Measurements from ENCODE around the gene SEMA6D. TPM values are rescaled to one million over a fixed set of nuclear protein-coding genes. Genes with fewer than 3 reads are reported as not detected.

The SEMA6D gene
- total and polyA plus RNA-seq, 10 of the 15 experiments (the other 5 are each of a cell fraction or from before 2014, with no cell fraction given) = 0.01 to 0.52 (median 0.09) TPM; not detected in 6

DNA sequence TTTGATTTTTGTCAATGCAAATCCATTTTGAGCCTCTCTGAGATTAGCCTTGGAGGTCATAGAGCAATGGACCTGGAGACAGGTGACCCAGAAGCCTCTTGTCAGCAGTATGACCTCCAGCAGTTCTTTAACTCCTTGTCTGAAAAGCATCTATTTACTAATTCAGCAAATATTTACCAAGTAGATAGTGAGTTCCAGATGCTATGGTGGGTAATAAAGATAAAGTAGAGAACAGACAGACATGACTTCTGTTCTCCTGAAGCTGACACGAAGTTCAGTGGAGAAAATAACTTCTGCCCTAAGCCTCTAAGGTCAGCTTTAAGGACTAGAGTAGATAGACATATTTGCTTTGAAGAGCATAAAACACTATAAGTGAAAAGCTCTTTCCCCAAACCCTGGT, 26.6 kb downstream of the SEMA6D start:
- BruUV-seq (replicated peaks) = no TSS peak
- ATAC-seq = no peak
- Histone ChIP-seq H3K4me1 (ENCODE audit: control insufficient read depth, insufficient read depth, low read length) (no peaks in the 10 kb centered on the region), H3K9me3 (replicated peaks; ENCODE audit: control insufficient read depth, insufficient read depth, low read length) (no peaks in the 10 kb centered on the region), H3K4me3 (no peak overlapping the region), H3K4me2 (ENCODE audit: control insufficient read depth, insufficient read depth) (no peak overlapping the region), H3K9ac (ENCODE audit: control insufficient read depth, insufficient read depth, low read length) (no peak overlapping the region), H3K27me3 (replicated peaks in 1 of 2; ENCODE audit: control insufficient read depth in 2 of 2, insufficient read depth in 2 of 2, low read length in 1 of 2) (no peaks in the 10 kb centered on the region), H3K36me3 (ENCODE audit: control insufficient read depth in 2 of 2, insufficient read depth in 2 of 2, low read length in 1 of 2) (no peaks in the 10 kb centered on the region), H3K27ac (ENCODE audit: control insufficient read depth, insufficient read depth) (no peak overlapping the region), H3K79me2 (ENCODE audit: control insufficient read depth, insufficient read depth, low read length) (no peaks in the 10 kb centered on the region), H2AFZ (ENCODE audit: control insufficient read depth, low read depth, low read length) (no peak overlapping the region), H4K20me1 (ENCODE audit: control insufficient read depth, insufficient read depth) (no peaks in the 10 kb centered on the region)
- CTCF ChIA-PET = no interaction called here
- SMC1A ChIA-PET (ENCODE audit: uncharacterized antibody, unreplicated experiment) = no interaction called here
- intact Hi-C loops (cut with micrococcal nuclease; ENCODE audit: unreplicated experiment) = no loop called here
- 0% methylated on average over 1 of the region's 1 CpG for WGBS (ENCODE audit: insufficient coverage, insufficient replicate concordance, low lambda C conversion rate, missing lambda C conversion rate)
- FAIRE-seq = no peak
- RAD21 ChIA-PET (ENCODE audit: unreplicated experiment) = no interaction called here
- TF ChIP-seq, protein P1, sequence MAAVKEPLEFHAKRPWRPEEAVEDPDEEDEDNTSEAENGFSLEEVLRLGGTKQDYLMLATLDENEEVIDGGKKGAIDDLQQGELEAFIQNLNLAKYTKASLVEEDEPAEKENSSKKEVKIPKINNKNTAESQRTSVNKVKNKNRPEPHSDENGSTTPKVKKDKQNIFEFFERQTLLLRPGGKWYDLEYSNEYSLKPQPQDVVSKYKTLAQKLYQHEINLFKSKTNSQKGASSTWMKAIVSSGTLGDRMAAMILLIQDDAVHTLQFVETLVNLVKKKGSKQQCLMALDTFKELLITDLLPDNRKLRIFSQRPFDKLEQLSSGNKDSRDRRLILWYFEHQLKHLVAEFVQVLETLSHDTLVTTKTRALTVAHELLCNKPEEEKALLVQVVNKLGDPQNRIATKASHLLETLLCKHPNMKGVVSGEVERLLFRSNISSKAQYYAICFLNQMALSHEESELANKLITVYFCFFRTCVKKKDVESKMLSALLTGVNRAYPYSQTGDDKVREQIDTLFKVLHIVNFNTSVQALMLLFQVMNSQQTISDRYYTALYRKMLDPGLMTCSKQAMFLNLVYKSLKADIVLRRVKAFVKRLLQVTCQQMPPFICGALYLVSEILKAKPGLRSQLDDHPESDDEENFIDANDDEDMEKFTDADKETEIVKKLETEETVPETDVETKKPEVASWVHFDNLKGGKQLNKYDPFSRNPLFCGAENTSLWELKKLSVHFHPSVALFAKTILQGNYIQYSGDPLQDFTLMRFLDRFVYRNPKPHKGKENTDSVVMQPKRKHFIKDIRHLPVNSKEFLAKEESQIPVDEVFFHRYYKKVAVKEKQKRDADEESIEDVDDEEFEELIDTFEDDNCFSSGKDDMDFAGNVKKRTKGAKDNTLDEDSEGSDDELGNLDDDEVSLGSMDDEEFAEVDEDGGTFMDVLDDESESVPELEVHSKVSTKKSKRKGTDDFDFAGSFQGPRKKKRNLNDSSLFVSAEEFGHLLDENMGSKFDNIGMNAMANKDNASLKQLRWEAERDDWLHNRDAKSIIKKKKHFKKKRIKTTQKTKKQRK (IDR thresholded peaks at IDR 0.05; ENCODE audit: low read depth, low read length) = no peak
- TF ChIP-seq LARP7 (IDR thresholded peaks at IDR 0.05) = no peak
- no peak for TF ChIP-seq ATF7 (IDR thresholded peaks at IDR 0.05; ENCODE audit: low read depth)
- no peak for TF ChIP-seq CBX3 (IDR thresholded peaks at IDR 0.05; ENCODE audit: borderline replicate concordance, low read depth)
- no peak for TF ChIP-seq SREBF2 (IDR thresholded peaks at IDR 0.05; ENCODE audit: low read length)
- no peak for TF ChIP-seq ZSCAN29 (IDR thresholded peaks at IDR 0.05)
- TF ChIP-seq RAD21 (IDR thresholded peaks at IDR 0.05; ENCODE audit: insufficient read depth, low read depth, low read length) = no peak
- TF ChIP-seq MTA3 (IDR thresholded peaks at IDR 0.05; ENCODE audit: borderline replicate concordance, low read length) = no peak
- no peak for TF ChIP-seq HDGF (IDR thresholded peaks at IDR 0.05)
- TF ChIP-seq TBL1XR1 (IDR thresholded peaks at IDR 0.05; ENCODE audit: low read depth, low read length) = no peak
- no peak for TF ChIP-seq NBN (IDR thresholded peaks at IDR 0.05)
- in situ Hi-C loops (cut with MboI) = no loop called here
- POLR2A ChIA-PET = no interaction called here
- DNase-seq (ENCODE audit: low read depth, low spot score) = no peak
